IPS-18a (cell line): ENCODE measurements around the gene MBLAC1.

Source experiments
- H3K27ac ChIP-seq: one replicate; pipeline ENCODE4 v1.5.1; 2013; ENCODE audit warnings: low read length
- H3K27me3 ChIP-seq: one replicate; pipeline ENCODE4 v1.6.1; 2013; ENCODE audit warnings: mild to moderate bottlenecking, low read length; ENCODE audit not compliant: control insufficient read depth, insufficient read depth
- H3K36me3 ChIP-seq: one replicate; pipeline ENCODE4 v1.6.1; 2013; ENCODE audit warnings: low read depth, low read length; ENCODE audit not compliant: control insufficient read depth
- H3K4me1 ChIP-seq: one replicate; pipeline ENCODE4 v1.6.1; 2013; ENCODE audit warnings: low read depth, low read length; ENCODE audit not compliant: control insufficient read depth
- H3K4me3 ChIP-seq: one replicate; pipeline ENCODE4 v1.5.1; 2013; ENCODE audit warnings: low read length
- H3K9ac ChIP-seq: one replicate; pipeline ENCODE4 v1.6.1; 2013; ENCODE audit warnings: mild to moderate bottlenecking, low read length, moderate library complexity
- H3K9me3 ChIP-seq: one replicate; pipeline ENCODE4 v1.6.1; 2013; ENCODE audit warnings: low read depth, low read length; ENCODE audit not compliant: control insufficient read depth

Gene MBLAC1

DNA sequence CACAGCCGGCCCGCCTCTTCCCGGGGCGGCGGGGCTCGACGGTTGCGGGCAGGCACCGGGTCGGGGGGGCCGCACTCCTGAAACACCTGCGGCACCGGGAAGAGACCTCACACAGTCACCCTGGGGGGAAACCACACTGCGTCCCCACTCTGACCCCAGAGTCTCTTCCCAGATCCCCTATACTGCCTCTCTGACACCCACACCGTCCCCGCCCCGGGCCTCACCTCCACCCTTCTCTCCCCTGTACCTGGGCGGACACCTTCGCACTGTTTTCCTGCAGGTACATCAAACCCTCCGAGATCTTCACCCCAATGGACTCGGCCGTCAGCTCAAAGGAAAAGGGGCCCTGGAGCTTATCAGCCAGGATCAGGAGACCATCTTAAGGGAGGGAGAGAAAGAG, 45.1 kb downstream of the MBLAC1 start:
- Histone ChIP-seq H3K36me3 (no peaks in the 10 kb centered on the region), H3K27ac (no peak overlapping the region), H3K9me3 (no peaks in the 10 kb centered on the region), H3K27me3 (peaks cover 14% of the 10 kb centered on the region), H3K4me3 (peak overlapping the region; percentile 47), H3K4me1 (peaks cover 32% of the 10 kb centered on the region), H3K9ac (no peak overlapping the region)

DNA sequence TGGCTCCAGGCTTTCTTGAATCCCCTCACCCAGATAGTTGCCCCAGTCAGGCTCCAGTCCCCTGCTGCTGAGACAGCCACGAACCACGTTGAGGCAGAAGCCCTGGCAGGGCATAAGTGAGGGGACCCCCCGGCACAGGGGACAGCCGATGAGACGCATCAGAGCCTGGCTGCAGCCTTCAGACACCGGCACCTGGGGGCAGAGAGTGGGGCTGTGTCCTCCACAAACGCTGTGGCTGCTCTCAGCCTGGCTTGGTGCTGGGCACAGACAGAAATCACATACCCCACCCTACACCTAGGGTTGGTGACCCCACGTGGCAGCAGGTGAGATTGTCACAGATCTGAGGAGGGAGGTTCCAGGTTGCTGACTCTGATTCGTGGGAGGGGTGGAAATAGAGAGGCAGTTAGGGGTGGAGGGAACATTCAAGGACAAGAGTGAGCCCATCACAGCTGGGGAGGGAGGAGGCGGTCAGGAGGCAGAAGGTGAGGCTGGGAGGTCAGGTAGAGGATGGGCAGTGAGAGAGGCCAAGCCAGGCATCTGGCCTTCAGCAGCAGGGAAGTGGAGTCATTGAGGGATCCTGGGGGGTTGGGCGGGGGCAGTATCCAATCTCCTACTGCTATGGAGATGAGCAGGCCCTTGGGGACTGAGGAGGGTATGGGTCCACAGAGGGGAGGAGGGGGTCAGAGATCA, 47.2 kb downstream of the MBLAC1 start:
- no peak overlapping the region for H3K4me3 ChIP-seq
- H3K9me3 ChIP-seq, result no peaks in the 10 kb centered on the region
- no peaks in the 10 kb centered on the region for H3K36me3 ChIP-seq
- H3K27me3 ChIP-seq, result peaks cover 13% of the 10 kb centered on the region
- no peak overlapping the region for H3K27ac ChIP-seq
- H3K9ac ChIP-seq, result no peak overlapping the region
- peaks cover 21% of the 10 kb centered on the region for H3K4me1 ChIP-seq

DNA sequence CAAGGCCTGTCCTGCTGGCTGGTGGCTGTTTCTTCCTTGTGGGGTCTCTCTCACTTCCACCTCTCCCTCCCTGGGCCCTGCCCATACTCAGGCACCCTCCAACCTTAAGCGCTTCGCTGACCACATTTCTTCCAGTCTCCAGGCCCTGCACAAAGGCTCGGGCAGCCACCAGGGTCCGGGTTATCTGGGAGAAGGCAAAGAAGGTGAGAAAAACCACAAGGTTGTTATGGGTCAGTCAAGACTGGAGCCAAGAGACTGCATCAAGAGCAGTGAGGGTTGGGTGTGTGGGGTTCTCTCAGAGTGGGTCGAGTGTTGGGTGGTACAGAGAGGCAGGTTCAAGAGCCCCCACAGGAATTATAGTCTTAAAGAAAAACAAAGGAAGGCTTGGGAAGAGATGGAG, 47.8 kb downstream of the MBLAC1 start:
- H3K27ac ChIP-seq, result no peak overlapping the region
- H3K4me3 ChIP-seq, result no peak overlapping the region
- H3K4me1 ChIP-seq, result peaks cover 17% of the 10 kb centered on the region
- H3K9ac ChIP-seq, result no peak overlapping the region
- no peaks in the 10 kb centered on the region for H3K36me3 ChIP-seq
- H3K27me3 ChIP-seq, result peaks cover 13% of the 10 kb centered on the region
- no peaks in the 10 kb centered on the region for H3K9me3 ChIP-seq

DNA sequence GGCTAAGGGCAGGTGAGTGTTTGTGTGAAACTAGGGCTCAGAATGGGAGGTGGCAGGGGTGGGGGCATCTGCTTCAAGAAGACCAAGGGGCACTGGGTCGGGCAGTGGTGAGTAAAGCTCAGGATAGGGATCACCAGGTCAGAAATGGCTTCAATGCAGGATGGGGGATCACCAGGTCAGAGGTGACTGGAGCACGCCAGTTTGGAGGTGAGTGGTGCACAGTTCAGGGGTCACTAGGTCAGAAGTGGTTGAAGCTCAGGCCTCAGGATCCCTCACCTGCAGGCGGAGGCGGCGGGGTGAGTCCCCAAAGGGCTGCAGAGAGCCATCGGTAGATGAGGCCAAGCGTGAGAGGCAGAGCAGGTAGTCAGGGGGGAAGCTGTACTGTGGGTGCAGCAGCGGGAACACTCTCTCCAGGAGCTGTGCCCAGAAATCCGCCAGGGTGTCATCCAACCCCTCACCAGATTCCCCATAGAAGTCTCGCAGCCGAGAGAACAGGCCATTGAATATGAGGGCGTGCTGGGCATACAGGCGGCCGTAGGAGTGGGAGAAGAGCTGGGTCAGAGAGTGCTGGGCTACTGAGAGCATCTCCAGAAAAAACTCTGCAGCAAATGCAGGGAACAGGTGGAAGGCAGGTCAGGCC, 48.6 kb downstream of the MBLAC1 start:
- Histone ChIP-seq H3K9ac (no peak overlapping the region), H3K4me3 (no peak overlapping the region), H3K4me1 (peaks cover 11% of the 10 kb centered on the region)

DNA sequence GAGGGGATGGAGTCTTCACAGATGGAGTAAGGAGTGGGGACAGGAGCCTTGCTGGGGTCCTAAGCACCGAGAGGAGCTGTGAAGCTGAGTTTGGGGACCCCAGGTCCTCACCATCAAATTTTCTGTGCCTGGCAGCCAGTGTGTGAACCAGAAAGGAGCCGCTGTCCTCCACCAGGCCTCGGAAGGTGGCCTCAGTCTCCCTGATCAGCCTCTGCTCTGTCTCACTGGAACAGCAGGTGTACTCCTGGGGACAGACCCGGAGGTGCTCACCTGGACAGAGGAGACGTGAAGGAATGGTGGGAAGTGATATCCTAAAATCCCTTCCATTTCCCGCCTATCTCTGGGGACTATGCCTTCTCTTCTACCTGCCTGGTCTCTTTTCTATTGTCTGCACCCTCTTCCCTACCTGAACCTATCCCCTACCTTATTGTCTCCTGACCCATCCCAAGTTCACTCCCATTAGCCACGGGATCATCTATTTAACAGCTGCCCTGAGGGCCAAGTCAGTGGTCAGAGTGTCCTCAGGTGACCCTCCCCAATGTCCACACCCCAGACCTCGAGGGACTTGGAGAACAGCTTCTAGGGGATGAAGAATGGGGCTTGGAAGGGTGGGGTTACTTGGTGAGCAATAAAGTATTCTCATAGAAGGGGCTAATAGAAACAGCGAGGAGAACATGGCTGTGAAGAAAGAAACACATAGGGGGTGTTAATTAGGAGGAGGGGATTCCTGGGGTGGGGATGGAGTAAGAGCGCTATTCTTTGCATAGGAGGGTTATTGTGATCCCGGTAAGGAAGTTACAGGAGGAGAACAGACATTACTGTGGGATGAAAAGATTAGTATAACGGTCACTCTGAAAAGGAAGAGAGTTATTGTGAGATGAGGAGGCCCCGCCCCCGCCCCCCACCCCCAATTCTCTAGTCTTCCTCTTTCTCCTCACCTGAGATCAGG, 49.6 kb downstream of the MBLAC1 start:
- peak overlapping the region; percentile 89 for H3K4me3 ChIP-seq
- no peaks in the 10 kb centered on the region for H3K36me3 ChIP-seq
- peaks cover 6% of the 10 kb centered on the region for H3K4me1 ChIP-seq
- H3K27ac ChIP-seq, result no peak overlapping the region
- peak overlapping the region; percentile 90 for H3K9ac ChIP-seq
- H3K9me3 ChIP-seq, result no peaks in the 10 kb centered on the region
- H3K27me3 ChIP-seq, result peaks cover 13% of the 10 kb centered on the region

More for the DNA sequence above, 48.6 kb downstream of the MBLAC1 start:
- no peaks in the 10 kb centered on the region for H3K9me3 ChIP-seq
- no peak overlapping the region for H3K27ac ChIP-seq
- H3K36me3 ChIP-seq, result no peaks in the 10 kb centered on the region
- H3K27me3 ChIP-seq, result peaks cover 13% of the 10 kb centered on the region

DNA sequence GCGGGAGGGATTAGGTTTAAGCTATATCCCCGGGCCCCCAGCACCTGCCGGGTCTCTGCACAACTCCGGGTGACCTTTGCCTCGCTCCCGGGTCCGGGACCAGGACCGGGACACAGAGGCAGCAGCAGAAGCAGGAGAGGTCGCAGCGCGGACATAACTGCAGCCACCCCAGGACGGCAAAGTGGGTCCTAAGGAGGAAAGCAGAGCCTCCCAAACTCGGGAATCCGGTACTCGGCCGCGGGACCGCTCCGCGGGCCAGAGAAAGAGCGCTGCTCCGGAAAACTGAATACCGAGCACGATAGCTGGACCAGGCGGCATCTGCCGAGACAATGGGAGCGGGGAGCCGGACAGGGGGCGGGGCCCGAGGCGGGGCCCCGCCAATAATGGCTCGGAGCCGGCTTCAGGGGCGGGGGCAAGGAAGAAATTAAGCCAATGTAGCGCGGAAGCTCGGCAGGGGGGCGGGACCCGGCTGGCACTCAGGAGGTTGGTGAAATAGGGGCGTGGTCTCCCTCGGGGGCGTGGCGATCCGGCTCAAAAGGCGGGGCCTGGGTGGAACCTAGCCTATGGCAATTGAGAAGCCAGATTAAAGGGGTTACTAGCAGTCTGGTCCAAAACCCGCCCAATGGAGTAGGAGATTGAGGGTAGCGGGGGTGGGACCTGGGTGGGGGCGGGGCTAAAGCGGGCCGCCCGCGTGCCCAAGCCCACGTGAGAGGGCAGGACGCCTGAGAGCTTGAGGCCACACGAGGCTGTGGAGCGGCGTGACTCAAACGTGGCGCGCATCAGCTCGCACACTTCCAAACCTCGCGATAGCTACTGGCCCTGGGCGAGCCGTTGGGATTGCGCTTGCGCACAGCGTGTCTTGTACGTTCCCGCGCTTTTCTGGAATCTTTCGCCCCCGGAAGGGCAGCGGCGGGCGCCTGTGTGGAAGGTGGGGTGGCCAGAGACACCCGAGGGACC, 50.6 kb downstream of the MBLAC1 start, which contains the start of the genes GPC2 and STAG3:
TSS of gene GPC2 (minus strand) at position 337 of the 957 bp plus-strand sequence. CDS start at position 155, 182 bp downstream.
TSS of gene STAG3 (plus strand) at position 874 of the 957 bp plus-strand sequence. CDS start 2,639 bp downstream, outside the sequence.
- no peaks in the 10 kb centered on the region for H3K9me3 ChIP-seq
- no peaks in the 10 kb centered on the region for H3K36me3 ChIP-seq
- H3K27me3 ChIP-seq, result peaks cover 13% of the 10 kb centered on the region
- peaks cover 7% of the 10 kb centered on the region for H3K4me1 ChIP-seq
- peak within 1 kb of the TSS; percentile 90 for H3K9ac ChIP-seq
- peak within 1 kb of the TSS; percentile 89 for H3K4me3 ChIP-seq
- H3K27ac ChIP-seq, result no peak within 1 kb of the TSS
